Cardiac fibroblast (primary cell): ENCODE data around the gene FBXL16.

ENCODE experiments used
- DNase-seq, 2 donors: peaks; one replicate each; pipeline versions ENCODE4 v3.0.0 to v3.0.0-alpha.2; 2010; ENCODE audit warnings: low read depth in 2 of 2
- H3K4me3 ChIP-seq, 2 donors: replicated peaks in 1 of 2; 1 replicate in 1 of 2; 2 replicates in 1 of 2; pipeline ENCODE4 v1.5.1; 2011; ENCODE audit warnings: low read depth in 2 of 2, low read length in 2 of 2, mild to moderate bottlenecking in 2 of 2, moderate library complexity in 1 of 2
- CTCF ChIP-seq: IDR thresholded peaks from one replicate; pipeline ENCODE4 v1.5.1; 2011; ENCODE audit warnings: low read depth, mild to moderate bottlenecking, low read length, inconsistent platforms

The FBXL16 gene

DNA sequence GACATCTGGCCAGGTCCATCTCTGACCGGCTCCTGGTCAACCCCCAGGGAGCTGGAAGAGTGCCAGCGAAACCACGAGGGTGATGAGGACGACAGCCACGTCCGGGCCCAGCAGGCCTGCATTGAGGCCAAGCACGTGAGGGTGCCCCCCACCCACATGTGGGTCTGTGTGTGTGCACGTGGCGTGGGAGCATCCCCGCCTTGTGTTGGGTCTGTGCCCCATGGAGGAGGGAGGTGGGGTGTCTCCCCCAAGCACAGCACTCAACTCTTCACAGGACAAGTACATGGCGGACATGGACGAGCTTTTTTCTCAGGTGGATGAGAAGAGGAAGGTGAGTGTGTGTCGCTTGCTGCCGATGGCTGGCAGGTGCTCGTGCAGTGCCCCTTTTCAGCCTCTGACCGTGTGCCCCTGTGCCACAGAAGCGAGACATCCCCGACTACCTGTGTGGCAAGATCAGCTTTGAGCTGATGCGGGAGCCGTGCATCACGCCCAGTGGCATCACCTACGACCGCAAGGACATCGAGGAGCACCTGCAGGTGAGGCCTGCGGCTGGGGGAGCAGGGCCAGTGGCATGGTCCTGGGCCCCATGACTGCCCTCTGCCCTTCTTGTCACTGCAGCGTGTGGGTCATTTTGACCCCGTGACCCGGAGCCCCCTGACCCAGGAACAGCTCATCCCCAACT is 23.7 kb downstream of the FBXL16 start:
- no peak for TF ChIP-seq CTCF

GRCh38 chr16:680967-681745 is 24.4 kb downstream of the FBXL16 start:
- DNase-seq, result peak; percentile 58 to 63

More for the DNA sequence above, 23.7 kb downstream of the FBXL16 start:
- DNase-seq, result peak; percentile 31 to 46
- peak overlapping the region; percentile 75 to 80 for H3K4me3 ChIP-seq

GRCh38 chr16:680625-680945 is 25.0 kb downstream of the FBXL16 start:
- TF ChIP-seq CTCF, result no peak
- no peak for DNase-seq
- H3K4me3 ChIP-seq, result peak overlapping the region; percentile 75 to 80

More at GRCh38 chr16:680967-681745, 24.4 kb downstream of the FBXL16 start:
- TF ChIP-seq CTCF, result no peak
- H3K4me3 ChIP-seq, result peak overlapping the region; percentile 75 to 80

GRCh38 chr16:679814-680624 is 25.6 kb downstream of the FBXL16 start, which contains the start of gene STUB1:
Gene STUB1 (plus strand): TSS chr16:680410. CDS start chr16:680526, 116 bp downstream.
- peak; percentile 88 to 90 for DNase-seq
- H3K4me3 ChIP-seq, result peak within 1 kb of the TSS; percentile 75 to 80
- no peak for TF ChIP-seq CTCF

- no peak for TF ChIP-seq CTCF
- peak overlapping the region; percentile 50 to 52 for H3K4me3 ChIP-seq
- DNase-seq, result peak; percentile 36 to 59
These were observed 26.5 kb downstream of the FBXL16 start for GRCh38 chr16:678858-679813.
